SH-SY5Y (cell line): ENCODE results near the gene SQSTM1.

ENCODE experiments used
- GATA2 ChIP-seq: IDR thresholded peaks from 2 replicates; pipeline ENCODE4 v1.6.1; 2011; ENCODE audit warnings: mild to moderate bottlenecking, low read depth, low read length
- GATA3 ChIP-seq: IDR thresholded peaks from 2 replicates; pipeline ENCODE4 v1.6.1; 2011; ENCODE audit warnings: low read depth, mild to moderate bottlenecking, low read length, moderate library complexity

The SQSTM1 gene

DNA sequence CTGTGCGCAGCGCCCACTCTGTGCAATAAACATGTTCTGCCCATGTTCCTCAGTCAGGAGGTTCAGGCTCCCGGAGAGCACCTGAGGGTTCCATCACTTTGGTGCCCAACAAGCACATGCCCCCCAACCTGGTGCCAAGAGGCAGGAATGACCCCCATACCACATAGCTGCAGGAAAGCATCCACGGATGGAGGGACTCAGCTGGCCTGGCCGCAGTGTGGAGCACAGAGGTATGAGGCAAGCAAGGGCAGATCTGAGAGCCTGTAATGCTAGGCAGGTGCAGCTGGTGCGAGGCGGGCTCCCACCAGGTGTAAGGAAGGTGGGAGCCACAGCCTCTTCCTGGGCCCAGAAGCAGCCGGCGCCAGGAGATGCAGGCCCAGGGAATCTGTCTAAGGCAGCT, 42.2 kb downstream of the SQSTM1 start:
- TF ChIP-seq GATA2 = no peak

DNA sequence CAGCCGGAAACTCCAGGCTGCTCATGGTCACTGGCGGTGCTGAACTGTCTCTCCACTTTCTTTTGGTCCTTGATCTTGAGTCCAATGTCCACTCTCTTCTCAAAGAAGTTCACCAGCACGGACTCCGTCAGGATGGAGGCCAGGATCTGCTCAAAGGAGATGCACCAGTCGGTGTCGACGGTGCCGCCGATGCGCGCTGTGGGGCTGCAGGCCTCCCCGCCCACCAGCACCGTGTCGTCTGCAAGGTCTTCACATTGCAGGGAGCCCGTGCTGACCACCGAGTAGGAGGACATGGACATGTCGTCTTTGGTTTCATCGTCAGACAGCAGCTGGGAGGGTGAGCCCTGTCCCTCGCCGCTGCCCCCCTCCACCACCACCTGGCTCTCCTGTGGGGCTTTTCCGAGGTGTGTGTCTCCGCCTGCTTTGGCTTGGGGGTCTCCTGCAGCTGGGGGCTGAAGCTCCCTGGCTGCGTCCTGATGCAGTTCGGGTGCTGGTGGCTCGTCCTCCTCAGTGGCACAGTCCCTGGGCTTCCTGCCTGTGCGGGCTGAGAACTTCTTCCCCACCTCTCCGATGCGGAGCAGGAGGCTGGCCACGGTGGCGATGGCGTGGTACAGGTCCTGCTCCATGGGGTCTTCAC, 42.9 kb downstream of the SQSTM1 start:
- TF ChIP-seq GATA3 (no peak), GATA2 (no peak)

DNA sequence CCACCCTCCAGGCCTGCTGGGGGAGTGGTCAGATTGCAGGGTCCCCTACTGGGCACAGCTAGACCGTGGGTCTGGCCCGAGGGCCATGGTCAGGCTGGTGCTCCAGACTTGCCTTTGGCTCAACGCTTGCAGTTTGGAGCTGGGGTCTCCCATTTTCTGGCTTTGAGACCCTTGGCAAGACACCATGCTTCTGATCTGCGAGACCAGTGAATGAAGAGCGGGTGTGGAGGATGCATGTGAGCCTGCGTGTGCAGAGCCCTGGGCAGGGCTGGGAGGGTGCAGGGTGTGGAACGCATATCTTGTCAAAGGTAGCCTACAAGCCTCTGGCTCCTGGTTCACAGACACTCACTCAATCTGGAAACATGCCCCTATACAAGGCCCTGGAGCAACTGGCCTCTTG, 44.0 kb downstream of the SQSTM1 start:
- TF ChIP-seq GATA3 = no peak
- TF ChIP-seq GATA2 = no peak

DNA sequence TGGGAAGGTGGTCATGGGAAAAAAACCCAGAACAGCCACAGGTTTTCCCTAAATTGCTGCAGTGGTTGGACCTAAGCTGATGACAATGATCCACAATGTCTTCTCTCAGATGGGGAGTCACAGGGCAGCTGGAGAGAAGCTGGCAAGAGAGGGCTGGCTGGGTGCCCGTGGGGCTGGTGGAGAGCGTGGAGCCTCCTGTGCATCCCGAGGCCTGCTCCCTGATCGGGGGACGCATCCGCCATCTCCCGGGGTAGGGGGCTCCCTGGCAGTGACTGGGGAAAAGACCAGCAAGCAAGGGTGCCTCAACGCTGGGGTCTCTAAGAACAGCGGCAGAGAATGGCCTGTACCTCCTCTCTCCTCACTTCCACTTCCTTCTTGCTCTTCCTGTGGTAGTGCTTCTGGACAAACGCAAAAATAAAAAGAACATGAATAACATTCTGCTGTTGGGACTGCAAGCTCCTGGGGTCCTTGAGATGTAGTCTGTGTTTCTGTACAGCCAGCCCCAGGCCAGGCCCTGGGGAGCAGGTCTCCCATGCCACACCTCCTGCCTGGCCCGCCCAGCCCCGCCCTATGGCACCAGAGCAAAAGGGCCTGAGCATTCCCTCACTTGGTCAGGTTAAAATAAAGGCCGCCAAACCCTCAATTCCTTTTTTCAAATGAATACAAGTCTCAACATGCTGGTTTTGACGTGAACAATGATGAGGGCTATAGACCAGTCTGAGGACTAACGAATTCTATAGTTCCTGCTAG, 45.0 kb downstream of the SQSTM1 start:
- TF ChIP-seq GATA2 (no peak), GATA3 (no peak)

DNA sequence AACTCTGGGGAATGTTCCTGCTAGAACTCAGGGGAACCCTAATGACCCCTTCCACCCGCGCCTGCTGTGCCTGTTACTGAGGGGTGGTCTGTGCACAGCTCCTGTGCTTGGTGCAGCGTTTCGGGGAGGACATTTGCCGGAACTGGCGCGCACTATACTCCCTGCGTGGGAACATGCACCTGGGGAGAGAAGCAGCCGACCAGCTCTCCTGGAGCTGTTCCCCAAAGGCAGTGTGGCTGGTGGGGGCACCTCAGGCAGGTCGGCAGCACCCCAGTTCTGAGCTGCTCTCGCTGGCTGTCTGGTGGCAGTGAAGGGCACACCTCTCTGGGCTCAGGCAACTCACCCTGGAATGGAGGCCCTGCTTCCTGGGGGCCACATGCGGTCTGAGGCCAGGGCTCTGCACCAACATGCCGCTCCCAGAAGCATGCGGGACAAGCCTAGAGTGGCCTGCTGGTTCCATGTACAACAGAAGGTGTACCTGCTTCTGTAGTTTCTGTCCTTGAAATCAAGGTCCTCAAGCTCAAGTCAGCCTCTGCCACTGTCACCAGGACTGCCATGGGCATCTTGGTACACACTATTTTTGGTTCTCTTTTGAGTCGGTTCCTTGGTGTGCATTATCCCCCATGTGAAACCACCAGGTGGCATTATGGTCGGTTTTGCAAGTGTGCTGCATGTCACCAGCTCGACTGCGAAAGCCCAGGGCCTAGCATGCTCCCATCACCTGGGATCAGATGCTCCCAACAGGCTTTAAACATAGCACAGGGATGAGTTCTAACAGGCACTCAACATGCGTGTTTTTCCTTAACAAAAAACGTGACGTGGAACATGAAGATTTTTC, 45.8 kb downstream of the SQSTM1 start:
- TF ChIP-seq GATA2 (no peak), GATA3 (no peak)

GRCh38 chr5:179867079-179867465, 46.4 kb downstream of the SQSTM1 start:
- TF ChIP-seq GATA2 = no peak
- no peak for TF ChIP-seq GATA3

GRCh38 chr5:179867476-179867875, 46.8 kb downstream of the SQSTM1 start:
- TF ChIP-seq GATA3 (no peak), GATA2 (no peak)

DNA sequence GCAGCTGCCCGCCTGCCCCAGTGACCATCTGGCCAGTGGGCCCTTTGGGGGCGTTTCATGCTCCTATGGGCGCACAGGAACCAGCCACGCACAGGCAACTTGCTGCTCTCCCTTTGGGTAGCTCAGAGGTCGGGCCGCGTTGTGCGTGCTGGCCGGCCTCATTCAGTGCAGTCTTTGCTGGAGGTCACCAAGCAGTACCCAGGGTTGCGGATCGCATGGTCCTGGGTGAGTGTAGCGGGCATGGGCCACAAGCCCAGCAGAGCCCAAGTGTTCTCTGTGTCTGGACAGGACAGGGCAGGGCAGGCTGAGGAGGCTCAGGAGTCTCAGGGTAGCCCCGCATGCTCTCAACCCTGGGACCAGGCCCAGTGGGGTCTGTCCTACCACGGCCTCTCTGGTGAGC, 47.8 kb downstream of the SQSTM1 start:
- no peak for TF ChIP-seq GATA3
- no peak for TF ChIP-seq GATA2

GRCh38 chr5:179869101-179869500, 48.4 kb downstream of the SQSTM1 start:
- TF ChIP-seq GATA3 = no peak
- no peak for TF ChIP-seq GATA2

- TF ChIP-seq GATA2 = no peak
- TF ChIP-seq GATA3 = no peak
Measured at GRCh38 chr5:179869641-179870402, 49.1 kb downstream of the SQSTM1 start.

DNA sequence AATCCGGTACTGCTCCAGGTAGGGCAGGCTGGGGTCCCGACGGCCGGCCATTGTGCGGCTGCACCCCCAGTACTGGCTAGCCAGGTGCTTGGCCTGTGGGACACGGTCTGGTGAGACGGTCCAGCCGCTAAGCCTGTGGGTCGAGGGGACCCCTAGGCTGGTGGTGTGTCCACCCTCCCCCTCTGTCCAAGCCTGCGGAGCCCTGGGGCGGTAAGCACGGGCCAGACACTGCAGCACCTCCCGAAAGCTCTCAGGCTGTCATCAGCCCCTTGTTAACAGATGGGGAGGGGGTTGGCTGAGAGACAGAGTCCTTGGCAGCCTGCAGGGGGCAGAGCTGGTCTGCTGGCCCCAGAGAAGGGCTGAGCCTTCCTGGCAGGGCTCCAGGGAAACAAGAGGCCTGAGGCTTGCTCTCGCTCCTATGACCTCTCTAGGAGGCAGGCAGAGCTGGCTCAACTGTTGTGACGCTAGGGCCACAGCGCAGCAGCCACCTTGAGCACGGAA, 49.7 kb downstream of the SQSTM1 start:
- TF ChIP-seq GATA3 (no peak), GATA2 (no peak)

GRCh38 chr5:179870952-179871351, 50.2 kb downstream of the SQSTM1 start:
- TF ChIP-seq GATA2 = no peak
- TF ChIP-seq GATA3 = no peak

DNA sequence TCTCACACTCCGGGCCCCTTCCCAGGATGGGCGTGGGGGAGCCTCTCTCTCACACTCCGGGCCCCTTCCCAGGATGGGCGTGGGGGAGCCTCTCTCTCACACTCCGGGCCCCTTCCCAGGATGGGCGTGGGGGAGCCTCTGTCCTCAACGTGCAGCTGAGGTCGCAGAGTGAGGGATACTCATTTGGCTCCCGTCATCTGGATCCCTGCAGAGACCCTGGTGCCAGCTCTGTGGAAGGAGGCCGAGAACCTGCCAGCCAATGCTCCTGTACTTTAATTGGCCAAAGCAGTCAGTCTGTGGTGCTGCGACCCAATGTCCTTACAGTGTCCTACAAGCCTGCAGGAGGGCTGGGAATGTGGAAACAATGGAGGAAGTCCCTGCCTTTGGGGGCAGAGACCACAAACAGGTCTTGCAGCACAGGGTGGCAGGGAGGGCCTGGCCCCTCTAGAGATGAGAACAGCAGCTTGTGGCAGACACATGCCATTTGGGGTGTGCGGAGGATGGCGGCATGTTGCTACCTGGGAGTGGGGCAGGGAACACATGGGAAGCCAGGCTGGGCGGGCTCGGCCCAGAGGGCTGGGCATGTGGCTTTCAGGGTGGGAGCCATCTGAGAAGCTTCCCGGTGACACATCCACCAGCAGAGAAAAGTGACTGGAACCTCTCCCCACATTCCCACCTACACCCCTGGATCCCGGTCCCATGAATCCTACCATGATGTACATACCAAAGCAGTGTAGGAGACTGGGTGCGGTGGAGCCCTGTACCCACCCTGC, 51.5 kb downstream of the SQSTM1 start:
- TF ChIP-seq GATA3 (no peak), GATA2 (no peak)
